Activated T-helper 1 cell treated with anti-CD3 and anti-CD28 coated beads, Interleukin-2, amount 50 U/mL, for 16 hours (primary cell): ENCODE results near the gene CDH22.

ENCODE experiments used
- DNase-seq, 2 donors: peaks; one replicate each; pipeline ENCODE4 v3.0.0-alpha.2; 2020; ENCODE audit warnings: low read depth in 1 of 2, low spot score in 1 of 2

CDH22 gene

GRCh38 chr20:46174469-46175126 lies 133.7 kb downstream of the CDH22 start:
- DNase-seq: peak; percentile 45 to 53

GRCh38 chr20:46173652-46174468 lies 134.4 kb downstream of the CDH22 start:
- no peak for DNase-seq

GRCh38 chr20:46172961-46173536 lies 135.2 kb downstream of the CDH22 start:
- DNase-seq: no peak

GRCh38 chr20:46172455-46172854 lies 135.8 kb downstream of the CDH22 start:
- DNase-seq: no peak

GRCh38 chr20:46171909-46172308 lies 136.4 kb downstream of the CDH22 start:
- no peak for DNase-seq

- DNase-seq: no peak
Measured at GRCh38 chr20:46171476-46171875, 136.8 kb downstream of the CDH22 start.

- DNase-seq: no peak
Measured at GRCh38 chr20:46169245-46170171, 138.8 kb downstream of the CDH22 start.

GRCh38 chr20:46168438-46168837 lies 139.9 kb downstream of the CDH22 start:
- DNase-seq: no peak

- no peak for DNase-seq
Measured at GRCh38 chr20:46167080-46167479, 141.2 kb downstream of the CDH22 start.

GRCh38 chr20:46164254-46164653 lies 144.0 kb downstream of the CDH22 start:
- no peak for DNase-seq

- no peak for DNase-seq
Measured at GRCh38 chr20:46161921-46162320, 146.4 kb downstream of the CDH22 start.

- DNase-seq: no peak
Measured at GRCh38 chr20:46160661-46161060, 147.6 kb downstream of the CDH22 start.

- no peak for DNase-seq
Measured at GRCh38 chr20:46159101-46159897, 149.0 kb downstream of the CDH22 start.

GRCh38 chr20:46158476-46158987 lies 149.8 kb downstream of the CDH22 start:
- no peak for DNase-seq

- no peak for DNase-seq
Measured at GRCh38 chr20:46157625-46158024, 150.7 kb downstream of the CDH22 start.

- DNase-seq: no peak
Measured at GRCh38 chr20:46157076-46157592, 151.2 kb downstream of the CDH22 start.

- DNase-seq: no peak
Measured at GRCh38 chr20:46156065-46156464, 152.2 kb downstream of the CDH22 start.

- DNase-seq: no peak
Measured at GRCh38 chr20:46154796-46155195, 153.5 kb downstream of the CDH22 start.

- no peak for DNase-seq
Measured at GRCh38 chr20:46154305-46154704, 154.0 kb downstream of the CDH22 start.
